H1 (cell line): ENCODE data around the gene FBXO47.

Experiments
- CBX5 ChIP-seq: fragments of 300-800, 300-1000 bp; sonication (generic); IDR thresholded peaks from 2 replicates; pipeline ENCODE4 v1.7.1; 2016; ENCODE audit warnings: antibody characterized with exemption, low read length, low read depth
- CREB1 ChIP-seq: IDR thresholded peaks from 2 replicates; pipeline ENCODE4 v1.6.1; 2012; ENCODE audit warnings: inconsistent platforms
- POLR2AphosphoS5 ChIP-seq: IDR thresholded peaks from 2 replicates; pipeline ENCODE4 v1.6.1; 2011; ENCODE audit warnings: low read depth, low read length
- POU5F1 ChIP-seq: IDR thresholded peaks from 2 replicates; pipeline ENCODE4 v1.6.1; 2011; ENCODE audit warnings: low read depth, mild to moderate bottlenecking, low read length, moderate library complexity
- TF ChIP-seq, protein P1 (sequence below), 3 experiments: IDR thresholded peaks; 1 replicate in 2 of 3; 2 replicates in 1 of 3; pipeline versions ENCODE4 v1.5.1 to v1.6.1; 2011; ENCODE audit warnings: low read length in 3 of 3, mild to moderate bottlenecking in 3 of 3, inconsistent platforms in 2 of 3, low read depth in 1 of 3, moderate library complexity in 1 of 3; ENCODE audit not compliant: insufficient read depth in 1 of 3; ENCODE audit errors: control extremely low read depth in 1 of 3
- TF ChIP-seq, protein P2 (sequence below): IDR thresholded peaks from 2 replicates; pipeline ENCODE4 v1.6.1; 2012; ENCODE audit warnings: inconsistent platforms
- TF ChIP-seq, protein P3 (sequence below): fragments of 300-600 bp; sonication (generic); IDR thresholded peaks from 2 replicates; pipeline ENCODE4 v1.7.1; 2012; ENCODE audit warnings: low read length, moderate library complexity, mild to moderate bottlenecking, inconsistent platforms; ENCODE audit not compliant: insufficient replicate concordance

DNA sequence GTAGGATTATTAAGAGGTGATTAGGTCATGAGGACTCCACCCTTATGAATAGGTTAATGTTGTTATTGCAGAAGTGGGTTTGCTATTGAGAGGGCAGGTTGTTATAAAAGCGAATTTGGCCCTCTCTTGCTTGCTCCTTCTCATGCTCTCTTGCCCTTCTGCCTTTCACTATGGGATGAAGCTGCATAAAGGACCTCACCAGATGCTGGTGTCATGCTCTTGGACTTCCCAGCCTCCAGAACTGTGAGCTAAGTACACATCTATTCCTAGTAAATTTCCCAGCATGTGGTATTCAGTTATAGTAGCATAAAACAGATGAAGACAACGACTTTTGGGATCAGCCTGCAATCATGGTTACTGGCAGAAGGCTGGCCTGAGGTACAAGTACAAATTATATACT, 41.4 kb upstream of the FBXO47 start:
- TF ChIP-seq, protein P1, sequence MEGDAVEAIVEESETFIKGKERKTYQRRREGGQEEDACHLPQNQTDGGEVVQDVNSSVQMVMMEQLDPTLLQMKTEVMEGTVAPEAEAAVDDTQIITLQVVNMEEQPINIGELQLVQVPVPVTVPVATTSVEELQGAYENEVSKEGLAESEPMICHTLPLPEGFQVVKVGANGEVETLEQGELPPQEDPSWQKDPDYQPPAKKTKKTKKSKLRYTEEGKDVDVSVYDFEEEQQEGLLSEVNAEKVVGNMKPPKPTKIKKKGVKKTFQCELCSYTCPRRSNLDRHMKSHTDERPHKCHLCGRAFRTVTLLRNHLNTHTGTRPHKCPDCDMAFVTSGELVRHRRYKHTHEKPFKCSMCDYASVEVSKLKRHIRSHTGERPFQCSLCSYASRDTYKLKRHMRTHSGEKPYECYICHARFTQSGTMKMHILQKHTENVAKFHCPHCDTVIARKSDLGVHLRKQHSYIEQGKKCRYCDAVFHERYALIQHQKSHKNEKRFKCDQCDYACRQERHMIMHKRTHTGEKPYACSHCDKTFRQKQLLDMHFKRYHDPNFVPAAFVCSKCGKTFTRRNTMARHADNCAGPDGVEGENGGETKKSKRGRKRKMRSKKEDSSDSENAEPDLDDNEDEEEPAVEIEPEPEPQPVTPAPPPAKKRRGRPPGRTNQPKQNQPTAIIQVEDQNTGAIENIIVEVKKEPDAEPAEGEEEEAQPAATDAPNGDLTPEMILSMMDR (IDR thresholded peaks at IDR 0.05; ENCODE audit: control extremely low read depth in 1 of 3, insufficient read depth in 1 of 3, low read depth in 1 of 3, low read length in 3 of 3), result no peak
- TF ChIP-seq POU5F1 (no peak), CREB1 (no peak), POLR2AphosphoS5 (no peak), CBX5 (no peak)
- TF ChIP-seq, protein P2, sequence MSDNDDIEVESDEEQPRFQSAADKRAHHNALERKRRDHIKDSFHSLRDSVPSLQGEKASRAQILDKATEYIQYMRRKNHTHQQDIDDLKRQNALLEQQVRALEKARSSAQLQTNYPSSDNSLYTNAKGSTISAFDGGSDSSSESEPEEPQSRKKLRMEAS, result no peak
- TF ChIP-seq, protein P3, sequence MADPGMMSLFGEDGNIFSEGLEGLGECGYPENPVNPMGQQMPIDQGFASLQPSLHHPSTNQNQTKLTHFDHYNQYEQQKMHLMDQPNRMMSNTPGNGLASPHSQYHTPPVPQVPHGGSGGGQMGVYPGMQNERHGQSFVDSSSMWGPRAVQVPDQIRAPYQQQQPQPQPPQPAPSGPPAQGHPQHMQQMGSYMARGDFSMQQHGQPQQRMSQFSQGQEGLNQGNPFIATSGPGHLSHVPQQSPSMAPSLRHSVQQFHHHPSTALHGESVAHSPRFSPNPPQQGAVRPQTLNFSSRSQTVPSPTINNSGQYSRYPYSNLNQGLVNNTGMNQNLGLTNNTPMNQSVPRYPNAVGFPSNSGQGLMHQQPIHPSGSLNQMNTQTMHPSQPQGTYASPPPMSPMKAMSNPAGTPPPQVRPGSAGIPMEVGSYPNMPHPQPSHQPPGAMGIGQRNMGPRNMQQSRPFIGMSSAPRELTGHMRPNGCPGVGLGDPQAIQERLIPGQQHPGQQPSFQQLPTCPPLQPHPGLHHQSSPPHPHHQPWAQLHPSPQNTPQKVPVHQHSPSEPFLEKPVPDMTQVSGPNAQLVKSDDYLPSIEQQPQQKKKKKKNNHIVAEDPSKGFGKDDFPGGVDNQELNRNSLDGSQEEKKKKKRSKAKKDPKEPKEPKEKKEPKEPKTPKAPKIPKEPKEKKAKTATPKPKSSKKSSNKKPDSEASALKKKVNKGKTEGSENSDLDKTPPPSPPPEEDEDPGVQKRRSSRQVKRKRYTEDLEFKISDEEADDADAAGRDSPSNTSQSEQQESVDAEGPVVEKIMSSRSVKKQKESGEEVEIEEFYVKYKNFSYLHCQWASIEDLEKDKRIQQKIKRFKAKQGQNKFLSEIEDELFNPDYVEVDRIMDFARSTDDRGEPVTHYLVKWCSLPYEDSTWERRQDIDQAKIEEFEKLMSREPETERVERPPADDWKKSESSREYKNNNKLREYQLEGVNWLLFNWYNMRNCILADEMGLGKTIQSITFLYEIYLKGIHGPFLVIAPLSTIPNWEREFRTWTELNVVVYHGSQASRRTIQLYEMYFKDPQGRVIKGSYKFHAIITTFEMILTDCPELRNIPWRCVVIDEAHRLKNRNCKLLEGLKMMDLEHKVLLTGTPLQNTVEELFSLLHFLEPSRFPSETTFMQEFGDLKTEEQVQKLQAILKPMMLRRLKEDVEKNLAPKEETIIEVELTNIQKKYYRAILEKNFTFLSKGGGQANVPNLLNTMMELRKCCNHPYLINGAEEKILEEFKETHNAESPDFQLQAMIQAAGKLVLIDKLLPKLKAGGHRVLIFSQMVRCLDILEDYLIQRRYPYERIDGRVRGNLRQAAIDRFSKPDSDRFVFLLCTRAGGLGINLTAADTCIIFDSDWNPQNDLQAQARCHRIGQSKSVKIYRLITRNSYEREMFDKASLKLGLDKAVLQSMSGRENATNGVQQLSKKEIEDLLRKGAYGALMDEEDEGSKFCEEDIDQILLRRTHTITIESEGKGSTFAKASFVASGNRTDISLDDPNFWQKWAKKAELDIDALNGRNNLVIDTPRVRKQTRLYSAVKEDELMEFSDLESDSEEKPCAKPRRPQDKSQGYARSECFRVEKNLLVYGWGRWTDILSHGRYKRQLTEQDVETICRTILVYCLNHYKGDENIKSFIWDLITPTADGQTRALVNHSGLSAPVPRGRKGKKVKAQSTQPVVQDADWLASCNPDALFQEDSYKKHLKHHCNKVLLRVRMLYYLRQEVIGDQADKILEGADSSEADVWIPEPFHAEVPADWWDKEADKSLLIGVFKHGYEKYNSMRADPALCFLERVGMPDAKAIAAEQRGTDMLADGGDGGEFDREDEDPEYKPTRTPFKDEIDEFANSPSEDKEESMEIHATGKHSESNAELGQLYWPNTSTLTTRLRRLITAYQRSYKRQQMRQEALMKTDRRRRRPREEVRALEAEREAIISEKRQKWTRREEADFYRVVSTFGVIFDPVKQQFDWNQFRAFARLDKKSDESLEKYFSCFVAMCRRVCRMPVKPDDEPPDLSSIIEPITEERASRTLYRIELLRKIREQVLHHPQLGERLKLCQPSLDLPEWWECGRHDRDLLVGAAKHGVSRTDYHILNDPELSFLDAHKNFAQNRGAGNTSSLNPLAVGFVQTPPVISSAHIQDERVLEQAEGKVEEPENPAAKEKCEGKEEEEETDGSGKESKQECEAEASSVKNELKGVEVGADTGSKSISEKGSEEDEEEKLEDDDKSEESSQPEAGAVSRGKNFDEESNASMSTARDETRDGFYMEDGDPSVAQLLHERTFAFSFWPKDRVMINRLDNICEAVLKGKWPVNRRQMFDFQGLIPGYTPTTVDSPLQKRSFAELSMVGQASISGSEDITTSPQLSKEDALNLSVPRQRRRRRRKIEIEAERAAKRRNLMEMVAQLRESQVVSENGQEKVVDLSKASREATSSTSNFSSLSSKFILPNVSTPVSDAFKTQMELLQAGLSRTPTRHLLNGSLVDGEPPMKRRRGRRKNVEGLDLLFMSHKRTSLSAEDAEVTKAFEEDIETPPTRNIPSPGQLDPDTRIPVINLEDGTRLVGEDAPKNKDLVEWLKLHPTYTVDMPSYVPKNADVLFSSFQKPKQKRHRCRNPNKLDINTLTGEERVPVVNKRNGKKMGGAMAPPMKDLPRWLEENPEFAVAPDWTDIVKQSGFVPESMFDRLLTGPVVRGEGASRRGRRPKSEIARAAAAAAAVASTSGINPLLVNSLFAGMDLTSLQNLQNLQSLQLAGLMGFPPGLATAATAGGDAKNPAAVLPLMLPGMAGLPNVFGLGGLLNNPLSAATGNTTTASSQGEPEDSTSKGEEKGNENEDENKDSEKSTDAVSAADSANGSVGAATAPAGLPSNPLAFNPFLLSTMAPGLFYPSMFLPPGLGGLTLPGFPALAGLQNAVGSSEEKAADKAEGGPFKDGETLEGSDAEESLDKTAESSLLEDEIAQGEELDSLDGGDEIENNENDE, result no peak
